Left renal pelvis (tissue), 4 donors: ENCODE measurements around the gene DCLK2. TPM values are rescaled to one million over a fixed set of nuclear protein-coding genes. Genes with fewer than 3 reads are reported as not detected.

ENCODE experiments used
- DNase-seq, 4 donors: peaks; one replicate each; pipeline ENCODE4 v3.0.0-alpha.2; 2013; ENCODE audit warnings: low read depth in 4 of 4, low spot score in 3 of 4
- polyA plus RNA-seq, 4 donors: library from polyadenylated mRNA; unstranded; fragments of 120-200 nt; gene quantifications; one replicate each; pipeline ENCODE4 v1.2.1, GENCODE V29; 2013; ENCODE audit not compliant: insufficient read length in 4 of 4

The DCLK2 gene
- polyA plus RNA-seq, 4 donors, result 6.1 to 13.4 (median 11.3) TPM

DNA sequence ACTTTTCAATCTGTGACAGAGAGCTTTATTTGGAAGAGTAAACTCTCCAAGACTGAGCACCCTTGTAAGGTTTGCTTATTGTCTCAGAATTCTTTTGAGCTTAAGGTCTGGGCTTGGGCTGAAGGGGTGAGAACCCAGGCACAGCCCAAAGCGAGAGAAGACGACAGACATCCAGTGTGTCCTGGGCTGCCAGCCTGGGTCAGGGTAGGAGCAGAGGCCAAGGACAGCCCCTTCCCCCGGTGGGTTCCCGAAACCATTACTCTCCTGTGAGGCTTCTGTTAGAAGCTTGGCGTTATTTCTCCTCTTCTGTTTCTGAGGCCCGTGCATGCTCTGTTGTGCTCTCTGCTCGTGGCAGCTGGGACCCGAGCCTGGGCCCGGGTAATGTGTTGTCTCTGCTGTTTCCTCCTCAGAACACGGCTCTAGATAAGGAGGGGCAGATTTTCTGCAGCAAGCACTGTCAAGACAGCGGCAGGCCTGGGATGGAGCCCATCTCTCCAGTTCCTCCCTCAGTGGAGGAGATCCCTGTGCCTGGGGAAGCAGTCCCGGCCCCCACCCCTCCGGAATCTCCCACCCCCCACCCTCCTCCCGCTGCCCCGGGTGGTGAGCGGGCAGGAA is 177.5 kb downstream of the DCLK2 start:
- no peak for DNase-seq

- DNase-seq, result no peak
Observed at GRCh38 chr4:150256225-150256620, 178.0 kb downstream of the DCLK2 start.

DNA sequence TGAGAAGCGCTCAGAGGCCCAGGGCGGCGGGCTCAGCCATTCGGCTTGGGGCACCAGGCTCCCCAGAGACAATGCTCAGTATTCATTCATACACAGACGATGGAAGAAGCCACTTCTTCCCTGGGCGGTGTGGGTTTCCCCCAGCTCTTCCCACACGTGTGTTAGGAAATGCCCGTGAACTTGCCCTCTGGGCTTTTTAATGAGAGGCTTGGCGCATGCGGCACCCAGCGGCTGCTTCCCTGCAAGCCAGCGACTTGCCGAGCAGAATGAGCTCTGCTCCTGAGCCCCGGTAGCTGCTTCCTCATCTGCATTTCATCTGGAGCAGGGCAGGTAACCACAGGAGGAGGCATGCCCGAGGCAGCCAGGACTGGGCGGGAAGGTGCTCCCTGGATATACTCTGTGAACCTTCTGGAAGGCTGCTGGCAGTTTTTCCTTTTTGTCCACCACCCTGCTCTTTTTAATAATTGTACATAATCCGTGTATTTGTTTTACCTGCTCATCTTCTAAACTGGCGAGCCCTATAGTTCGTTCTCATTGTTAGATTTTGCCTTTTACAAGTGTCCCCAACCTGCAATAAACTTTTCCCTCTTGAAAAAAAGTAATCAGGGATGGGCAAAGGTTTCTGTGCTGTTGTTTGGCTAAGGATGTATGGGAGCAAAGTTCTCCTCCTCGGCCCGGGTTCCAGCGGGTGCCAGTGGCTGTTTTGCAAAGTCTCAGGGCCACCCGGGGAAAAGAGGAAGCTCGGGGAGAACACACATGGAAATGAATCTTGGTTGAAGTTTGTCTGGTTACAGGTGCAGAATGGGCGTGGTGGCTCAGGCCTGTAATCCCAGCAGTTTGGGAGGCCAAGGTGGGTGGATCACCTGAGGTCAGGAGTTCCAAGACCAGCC is 178.8 kb downstream of the DCLK2 start:
- DNase-seq, result no peak

GRCh38 chr4:150258569-150258968 is 180.3 kb downstream of the DCLK2 start:
- no peak for DNase-seq

DNA sequence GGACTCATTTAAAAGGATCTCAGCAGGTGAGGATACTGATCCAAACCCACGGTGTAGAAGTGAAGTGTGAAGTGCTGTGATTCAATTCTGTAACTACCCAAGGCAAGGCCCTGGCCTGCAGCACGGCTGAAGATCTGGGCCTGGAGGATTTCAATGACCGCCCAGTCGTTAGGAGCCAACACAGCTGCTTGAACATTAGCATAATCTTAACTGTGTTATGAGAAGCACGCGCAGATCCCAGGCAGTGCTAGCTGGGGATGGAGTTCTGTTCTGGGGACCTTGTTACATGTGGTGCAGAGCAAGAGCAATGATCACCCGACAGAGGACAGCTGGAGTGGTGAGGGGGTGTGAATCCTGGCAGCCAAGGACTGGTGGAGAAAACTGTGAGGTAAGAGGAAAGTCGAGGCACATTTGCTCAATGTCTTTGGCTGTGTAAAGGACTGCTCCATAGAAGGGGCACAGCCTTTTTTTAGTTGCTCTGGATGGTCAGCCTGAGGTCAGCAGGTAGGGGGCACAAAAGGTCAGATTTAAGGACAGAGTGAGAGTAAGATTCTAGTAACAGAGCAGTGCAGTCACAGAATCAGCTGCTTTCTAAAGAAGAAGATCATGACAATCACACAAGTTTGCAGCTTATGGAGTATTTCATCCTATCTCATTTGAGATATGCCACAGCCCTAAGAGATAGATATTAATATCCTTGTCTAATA is 181.8 kb downstream of the DCLK2 start:
- no peak for DNase-seq

GRCh38 chr4:150261571-150261970 is 183.3 kb downstream of the DCLK2 start:
- DNase-seq, result no peak

DNA sequence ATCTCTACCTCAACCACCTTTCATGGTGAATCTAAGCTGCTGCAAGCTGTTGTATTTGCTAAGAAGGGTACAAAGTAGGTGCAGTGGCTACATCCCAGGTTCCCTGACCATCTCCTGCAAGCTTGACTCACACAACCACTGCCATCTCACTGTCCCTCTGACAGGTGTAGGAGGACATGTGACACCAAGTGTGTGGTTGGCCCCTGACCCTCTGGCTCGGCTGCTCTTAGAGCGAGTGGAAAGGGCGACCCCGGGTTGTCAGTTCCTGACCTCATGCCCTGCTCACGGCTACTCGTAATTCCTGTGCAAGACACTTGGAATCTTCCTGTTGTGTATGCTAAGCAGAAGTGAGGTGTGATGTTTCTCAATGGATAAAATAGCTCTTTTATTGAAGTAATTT is 184.4 kb downstream of the DCLK2 start:
- no peak for DNase-seq

DNA sequence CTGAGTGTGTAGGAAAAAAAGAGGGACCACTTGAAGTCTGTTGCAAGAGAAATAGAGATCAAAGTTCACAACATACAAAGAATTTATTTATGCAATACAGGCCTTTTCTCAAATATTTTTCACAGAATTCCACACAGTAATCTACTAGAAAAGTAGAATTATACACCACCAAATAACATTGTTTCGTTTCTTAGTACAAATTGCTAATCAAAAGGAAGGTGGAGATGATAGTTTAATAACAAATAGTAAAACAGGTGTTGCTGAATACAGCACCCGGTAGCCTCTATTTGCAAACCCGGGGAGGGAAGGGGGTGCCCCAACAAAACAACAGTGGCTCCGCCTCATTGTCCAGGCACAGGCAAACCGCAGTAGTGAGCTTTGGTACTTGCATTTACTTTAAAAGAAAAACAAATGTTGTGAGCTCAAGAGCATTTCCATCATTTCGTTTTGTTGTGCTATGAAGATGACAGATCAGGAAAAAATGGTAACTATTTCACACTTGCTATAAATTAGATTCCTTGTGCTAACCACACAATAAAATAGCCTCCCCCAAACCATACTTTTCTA is 186.4 kb downstream of the DCLK2 start:
- DNase-seq, result no peak

GRCh38 chr4:150265806-150266205 is 187.6 kb downstream of the DCLK2 start:
- DNase-seq, result no peak

- DNase-seq, result no peak
Observed at GRCh38 chr4:150268444-150268843, 190.2 kb downstream of the DCLK2 start.

GRCh38 chr4:150278206-150278605 is 200.0 kb downstream of the DCLK2 start:
- DNase-seq, result no peak

- DNase-seq, result no peak
Observed at GRCh38 chr4:150280081-150280895, 202.0 kb downstream of the DCLK2 start.

DNA sequence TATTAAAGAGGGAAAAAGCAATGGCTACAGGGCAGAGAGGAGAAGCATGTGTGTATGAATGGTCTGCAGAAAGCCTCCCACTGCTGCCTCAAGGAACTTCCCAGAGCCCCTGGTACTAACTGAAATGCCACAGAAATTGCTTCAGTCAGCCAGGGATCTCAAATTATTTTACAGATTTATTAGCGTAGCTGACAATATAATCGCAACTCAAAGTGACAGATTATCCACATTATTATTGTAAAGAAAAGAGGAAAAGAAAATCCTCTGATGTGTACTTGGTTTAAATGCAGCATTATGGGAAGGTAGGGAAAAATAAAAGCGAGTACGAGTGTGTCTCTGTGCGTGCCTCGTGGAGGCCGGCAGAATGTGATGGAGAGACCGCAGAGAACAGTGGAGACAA is 202.7 kb downstream of the DCLK2 start:
- no peak for DNase-seq

GRCh38 chr4:150283689-150284088 is 205.4 kb downstream of the DCLK2 start:
- DNase-seq, result no peak

- no peak for DNase-seq
Observed at GRCh38 chr4:150286656-150287055, 208.4 kb downstream of the DCLK2 start.

DNA sequence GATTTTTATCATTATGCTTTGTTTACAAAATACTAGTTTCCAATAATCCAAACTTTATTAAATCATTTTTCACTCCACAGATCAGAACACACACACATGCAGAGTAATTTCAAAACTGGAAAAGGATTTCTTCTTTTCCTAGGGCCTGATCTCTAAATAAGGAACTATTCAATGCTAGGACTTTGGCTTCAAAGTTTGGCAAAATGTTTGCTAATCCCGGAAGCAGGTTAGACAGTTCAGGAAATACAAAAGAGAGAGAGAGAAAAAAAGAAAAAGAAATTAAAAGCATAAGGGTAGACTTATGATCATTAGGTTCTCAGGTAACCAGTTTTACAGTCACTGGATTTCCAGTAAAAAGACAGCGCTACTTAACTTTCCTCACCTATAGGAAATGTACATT is 211.0 kb downstream of the DCLK2 start:
- no peak for DNase-seq

GRCh38 chr4:150289881-150290280 is 211.6 kb downstream of the DCLK2 start:
- no peak for DNase-seq

DNA sequence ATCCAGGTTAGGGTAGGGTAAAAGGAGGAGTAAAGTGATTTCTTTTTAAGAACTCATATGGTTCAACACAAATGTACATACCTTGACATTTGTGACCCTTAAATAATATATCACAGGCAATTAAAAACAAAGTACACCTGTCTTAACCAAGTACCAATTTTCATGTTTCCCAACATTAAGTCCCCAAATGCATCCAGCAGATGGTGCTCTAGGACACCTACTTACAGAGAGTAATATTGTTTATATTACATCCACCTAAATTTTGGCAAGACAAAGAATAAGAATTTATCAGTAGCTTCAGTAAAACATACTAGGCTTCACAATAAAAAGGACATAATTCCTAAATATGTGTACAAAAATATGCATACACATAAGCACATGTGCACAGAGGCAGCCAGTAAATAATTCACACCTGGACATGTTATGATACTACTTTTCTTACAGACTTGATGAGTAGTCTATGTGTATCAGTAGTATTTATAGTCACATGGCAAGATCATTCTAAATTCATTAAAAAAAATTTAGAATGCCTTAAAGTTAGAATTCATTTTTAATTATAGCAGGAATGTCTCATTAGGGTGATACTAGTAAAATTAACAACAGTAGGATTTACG is 219.7 kb downstream of the DCLK2 start:
- peak in 2 of 4 donors; percentile 15 to 27 for DNase-seq

GRCh38 chr4:150299816-150300215 is 221.6 kb downstream of the DCLK2 start:
- no peak for DNase-seq

DNA sequence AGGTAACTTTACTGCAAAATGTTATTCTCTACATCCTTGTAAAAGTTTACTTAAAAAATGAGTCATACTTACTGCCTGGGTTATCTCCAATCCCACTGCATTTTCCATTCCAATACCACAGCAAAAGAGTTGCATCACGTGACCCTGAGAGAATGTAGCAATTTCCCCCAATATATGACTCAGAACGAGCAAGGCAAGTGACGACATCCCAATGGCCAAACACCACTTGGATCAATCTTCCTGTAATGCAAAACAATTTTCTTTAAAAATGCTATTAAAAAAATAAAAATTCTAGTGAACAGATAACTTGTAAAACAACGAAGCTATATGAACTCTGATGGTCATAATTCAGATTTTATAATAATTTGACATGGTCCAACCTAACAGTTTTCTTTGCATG is 224.3 kb downstream of the DCLK2 start:
- no peak for DNase-seq
